ENCODE measurements around the gene NMU.
A peak's percentile ranks its signal among the peaks of the same experiment; 100 is the strongest.
"Not testable (repeated sequence)": the region's sequence is repeated elsewhere in the genome, so short reads cannot be mapped to it uniquely, and the experiment has no call there.

The NMU gene

GRCh38 chr4:55635741-55636655 is at the start of gene NMU:
NMU (minus strand) TSS chr4:55636298; CDS start chr4:55636192, 106 bp downstream.
- H3K4me3 ChIP-seq (ENCODE audit: low read length): peak within 1 kb of the TSS; percentile 61
- H3K4me1 ChIP-seq (ENCODE audit: low read length): no peaks in the 10 kb centered on the region; the same call in 1 of the 2 replicates
- no peaks in the 10 kb centered on the region for H4K20me1 ChIP-seq (ENCODE audit: insufficient read depth, low read length)
- no peaks in the 10 kb centered on the region for H3K9me2 ChIP-seq (replicated peaks; ENCODE audit: insufficient read depth, low read length)
- H3K36me3 ChIP-seq (replicated peaks; ENCODE audit: insufficient read depth, low read length): no peaks in the 10 kb centered on the region
- H3K27ac ChIP-seq (ENCODE audit: low read length): no peak within 1 kb of the TSS
- no peaks in the 10 kb centered on the region for H3K79me2 ChIP-seq (ENCODE audit: low read length)
- DNase-seq: peak; percentile 79
- H3K4me2 ChIP-seq (ENCODE audit: low read depth, low read length): peak within 1 kb of the TSS; percentile 97
- peak within 1 kb of the TSS; percentile 74 for H2AFZ ChIP-seq (ENCODE audit: low read length)
- H3F3A ChIP-seq (ENCODE audit: insufficient read depth, low read length): no peaks in the 10 kb centered on the region
- no peaks in the 10 kb centered on the region for H3K27me3 ChIP-seq (replicated peaks; ENCODE audit: insufficient read depth, low read length)
- TF ChIP-seq EZH2 (optimal IDR thresholded peaks at IDR 0.05; ENCODE audit: low read depth, low read length) (no peak), EZH2phosphoT487 (IDR thresholded peaks at IDR 0.05; ENCODE audit: low read length) (no peak), CTCF (IDR thresholded peaks at IDR 0.05; ENCODE audit: low read length) (peak; percentile 32; the same call in 1 of the 2 replicates)
- no peak within 1 kb of the TSS for H3K9ac ChIP-seq (ENCODE audit: low read length)
- H3K9me3 ChIP-seq (replicated peaks; ENCODE audit: insufficient read depth, low read length): no peaks in the 10 kb centered on the region

DNA sequence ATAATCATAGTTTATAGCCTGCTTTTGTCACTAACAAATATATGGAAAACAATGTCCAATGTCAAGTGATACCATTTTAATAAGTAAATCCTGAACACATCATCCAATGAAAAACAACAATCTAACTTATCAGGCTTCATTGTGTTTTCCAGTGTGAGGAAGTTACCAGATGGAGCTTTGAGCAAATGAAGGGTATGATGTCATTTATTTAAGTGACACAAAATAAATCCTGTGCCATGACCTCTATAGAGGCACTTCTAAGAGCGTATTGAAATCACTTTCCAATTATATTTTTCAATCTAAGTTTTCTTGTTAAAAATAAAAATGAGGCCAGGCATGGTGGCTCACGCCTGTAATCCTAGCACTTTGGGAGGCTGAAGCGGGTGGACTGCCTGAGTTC is 48.2 kb upstream of the NMU start:
- H3K36me3 ChIP-seq (replicated peaks; ENCODE audit: insufficient read depth, low read length): no peaks in the 10 kb centered on the region
- no peaks in the 10 kb centered on the region for H4K20me1 ChIP-seq (ENCODE audit: insufficient read depth, low read length)
- no peak overlapping the region for H3K9ac ChIP-seq (ENCODE audit: low read length)
- no peak overlapping the region for H3K4me2 ChIP-seq (ENCODE audit: low read depth, low read length)
- H3K4me3 ChIP-seq (ENCODE audit: low read length): no peak overlapping the region
- no peak overlapping the region for H3K27ac ChIP-seq (ENCODE audit: low read length)
- no peaks in the 10 kb centered on the region for H3K4me1 ChIP-seq (ENCODE audit: low read length)
- no peak for DNase-seq
- no peaks in the 10 kb centered on the region for H3K79me2 ChIP-seq (ENCODE audit: low read length)
- H3K9me3 ChIP-seq (replicated peaks; ENCODE audit: insufficient read depth, low read length): no peaks in the 10 kb centered on the region
- no peak overlapping the region for H2AFZ ChIP-seq (ENCODE audit: low read length)
- H3K9me2 ChIP-seq (replicated peaks; ENCODE audit: insufficient read depth, low read length): no peaks in the 10 kb centered on the region
- H3K27me3 ChIP-seq (replicated peaks; ENCODE audit: insufficient read depth, low read length): no peaks in the 10 kb centered on the region
- no peak for TF ChIP-seq EZH2phosphoT487 (IDR thresholded peaks at IDR 0.05; ENCODE audit: low read length)
- TF ChIP-seq EZH2 (optimal IDR thresholded peaks at IDR 0.05; ENCODE audit: low read depth, low read length): no peak
- TF ChIP-seq CTCF (IDR thresholded peaks at IDR 0.05; ENCODE audit: low read length): no peak
- no peaks in the 10 kb centered on the region for H3F3A ChIP-seq (ENCODE audit: insufficient read depth, low read length)

- DNase-seq; H3K36me3 ChIP-seq (replicated peaks; ENCODE audit: insufficient read depth, low read length); H3K9me2 ChIP-seq (replicated peaks; ENCODE audit: insufficient read depth, low read length); H3K27ac ChIP-seq (ENCODE audit: low read length); H2AFZ ChIP-seq (ENCODE audit: low read length); H4K20me1 ChIP-seq (ENCODE audit: insufficient read depth, low read length); H3K4me1 ChIP-seq (ENCODE audit: low read length); H3K9me3 ChIP-seq (replicated peaks; ENCODE audit: insufficient read depth, low read length); H3K4me2 ChIP-seq (ENCODE audit: low read depth, low read length); H3K27me3 ChIP-seq (replicated peaks; ENCODE audit: insufficient read depth, low read length); H3K79me2 ChIP-seq (ENCODE audit: low read length); H3K9ac ChIP-seq (ENCODE audit: low read length); H3F3A ChIP-seq (ENCODE audit: insufficient read depth, low read length); H3K4me3 ChIP-seq (ENCODE audit: low read length): not testable (repeated sequence)
Observed at GRCh38 chr4:55682797-55683196, 46.7 kb upstream of the NMU start.

GRCh38 chr4:55682295-55682694 is 46.2 kb upstream of the NMU start:
- Histone ChIP-seq H3K4me2 (ENCODE audit: low read depth, low read length) (no peak overlapping the region), H3K27me3 (replicated peaks; ENCODE audit: insufficient read depth, low read length) (no peaks in the 10 kb centered on the region), H3K4me3 (ENCODE audit: low read length) (no peak overlapping the region), H3K9me2 (replicated peaks; ENCODE audit: insufficient read depth, low read length) (no peaks in the 10 kb centered on the region), H3K9ac (ENCODE audit: low read length) (no peak overlapping the region), H3K36me3 (replicated peaks; ENCODE audit: insufficient read depth, low read length) (no peaks in the 10 kb centered on the region), H3K79me2 (ENCODE audit: low read length) (no peaks in the 10 kb centered on the region), H3K4me1 (ENCODE audit: low read length) (no peaks in the 10 kb centered on the region), H4K20me1 (ENCODE audit: insufficient read depth, low read length) (no peaks in the 10 kb centered on the region), H3K27ac (ENCODE audit: low read length) (no peak overlapping the region), H2AFZ (ENCODE audit: low read length) (no peak overlapping the region), H3F3A (ENCODE audit: insufficient read depth, low read length) (no peaks in the 10 kb centered on the region), H3K9me3 (replicated peaks; ENCODE audit: insufficient read depth, low read length) (no peaks in the 10 kb centered on the region)
- no peak for DNase-seq
- no peak for TF ChIP-seq EZH2 (optimal IDR thresholded peaks at IDR 0.05; ENCODE audit: low read depth, low read length)
- no peak for TF ChIP-seq CTCF (IDR thresholded peaks at IDR 0.05; ENCODE audit: low read length)
- TF ChIP-seq EZH2phosphoT487 (IDR thresholded peaks at IDR 0.05; ENCODE audit: low read length): no peak

Data from MM.1S (cell line).